SK-N-SH (cell line): ENCODE results near the gene ASXL3. TPM values are rescaled to one million over a fixed set of nuclear protein-coding genes. Genes with fewer than 3 reads are reported as not detected.
A peak's percentile ranks its signal among the peaks of the same experiment; 100 is the strongest.

ENCODE experiments used
- CTCF ChIA-PET: fragments of 300-600, 350-600 bp; formaldehyde crosslinking; extraction: SDS; loops from one replicate; lab custom pipeline; 2021; lab: Yijun Ruan, JAX
- POLR2A ChIA-PET: fragments of 350-600 bp; sonication (Branson Sonifier 250); formaldehyde crosslinking; extraction: SDS; loops from one replicate; lab custom pipeline; 2020; ENCODE audit warnings: antibody characterized with exemption, inconsistent platforms; lab: Yijun Ruan, JAX
- DNase-seq: peaks from one replicate; pipeline ENCODE4 v3.0.0; 2012
- H2AFZ ChIP-seq: fragments of 200-600 bp; sonication (generic); 2 replicates; pipeline ENCODE4 v1.8.1; 2016; ENCODE audit warnings: antibody characterized with exemption, mild to moderate bottlenecking, low read depth
- H3F3A ChIP-seq: fragments of 200-600 bp; sonication (generic); replicated peaks from 2 replicates; pipeline ENCODE3; 2016; ENCODE audit warnings: antibody characterized with exemption, mild to moderate bottlenecking; ENCODE audit not compliant: insufficient read depth
- H3K27ac ChIP-seq, 2 experiments: fragments of 200-500 bp in 1 of 2; fragments of 200-600 bp in 1 of 2; sonication (Bioruptor generic) in 1 of 2; sonication (generic), shearing (Covaris generic) in 1 of 2; 2 replicates each; pipeline versions ENCODE4 v1.5.1 to v1.6.1; 2014 to 2016; ENCODE audit warnings: low read depth in 2 of 2, inconsistent platforms in 1 of 2, low read length in 1 of 2, mild to moderate bottlenecking in 1 of 2, mixed read lengths in 1 of 2
- H3K27me3 ChIP-seq: fragments of 200-600 bp; sonication (generic), shearing (Covaris generic); 2 replicates; pipeline ENCODE4 v1.6.1; 2016; ENCODE audit warnings: mixed run types; ENCODE audit not compliant: insufficient read depth
- H3K36me3 ChIP-seq, 2 experiments: fragments of 200-500 bp in 1 of 2; fragments of 200-600 bp in 1 of 2; sonication (Bioruptor generic) in 1 of 2; sonication (generic) in 1 of 2; replicated peaks in 1 of 2; 2 replicates each; pipeline versions ENCODE3 to v1.5.1; 2014 to 2016; ENCODE audit warnings: low read length in 1 of 2, mild to moderate bottlenecking in 1 of 2; ENCODE audit not compliant: insufficient read depth in 2 of 2, control insufficient read depth in 1 of 2
- H3K4me1 ChIP-seq, 2 experiments: fragments of 200-500 bp in 1 of 2; fragments of 200-600 bp in 1 of 2; sonication (Bioruptor generic) in 1 of 2; sonication (generic), shearing (Covaris generic) in 1 of 2; 2 replicates each; pipeline versions ENCODE4 v1.5.1 to v1.6.1; 2014 to 2016; ENCODE audit warnings: low read depth in 1 of 2, low read length in 1 of 2, mixed run types in 1 of 2; ENCODE audit not compliant: insufficient read depth in 2 of 2, control insufficient read depth in 1 of 2
- H3K4me2 ChIP-seq: fragments of 200-600 bp; sonication (generic), shearing (Covaris generic); 2 replicates; pipeline ENCODE4 v1.6.1; 2017; ENCODE audit warnings: mixed run types
- H3K4me3 ChIP-seq, 2 experiments: fragments of 200-500 bp in 1 of 2; fragments of 200-600 bp in 1 of 2; sonication (Bioruptor generic) in 1 of 2; sonication (generic), shearing (Covaris generic) in 1 of 2; 2 replicates each; pipeline versions ENCODE4 v1.5.1 to v1.8.1; 2014 to 2016; ENCODE audit warnings: low read depth in 2 of 2, inconsistent platforms in 1 of 2, low read length in 1 of 2, mild to moderate bottlenecking in 1 of 2, mixed read lengths in 1 of 2, moderate library complexity in 1 of 2
- H3K79me2 ChIP-seq: fragments of 200-600 bp; sonication (generic); 2 replicates; pipeline ENCODE4 v1.8.1; 2017; ENCODE audit warnings: mild to moderate bottlenecking; ENCODE audit not compliant: insufficient read depth
- H3K9ac ChIP-seq: fragments of 200-600 bp; sonication (generic); 2 replicates; pipeline ENCODE4 v1.6.1; 2017; ENCODE audit warnings: mixed run types
- H3K9me2 ChIP-seq: fragments of 200-600 bp; sonication (generic); 2 replicates; pipeline ENCODE4 v1.6.1; 2017; ENCODE audit warnings: mixed run types
- H3K9me3 ChIP-seq: fragments of 200-600 bp; sonication (generic); 2 replicates; pipeline ENCODE4 v1.6.1; 2017; ENCODE audit warnings: mixed run types, mild to moderate bottlenecking, moderate library complexity
- H4K20me1 ChIP-seq: fragments of 200-600 bp; sonication (generic); 2 replicates; pipeline ENCODE4 v1.6.1; 2017; ENCODE audit warnings: mild to moderate bottlenecking, mixed run types; ENCODE audit not compliant: insufficient read depth
- EP300 ChIP-seq, 2 experiments: IDR thresholded peaks; 2 replicates each; pipeline versions ENCODE4 v1.4.0 to v1.6.1; 2012; ENCODE audit warnings: borderline replicate concordance in 1 of 2, low read depth in 1 of 2, low read length in 1 of 2
- MEF2A ChIP-seq: IDR thresholded peaks from 2 replicates; pipeline ENCODE4 v1.4.0; 2012; ENCODE audit warnings: low read depth, borderline replicate concordance
- POLR2AphosphoS5 ChIP-seq: IDR thresholded peaks from 2 replicates; pipeline ENCODE4 v1.6.1; 2012; ENCODE audit warnings: low read depth, low read length
- RXRA ChIP-seq: IDR thresholded peaks from 2 replicates; pipeline ENCODE4 v1.4.0; 2012; ENCODE audit warnings: low read depth, mild to moderate bottlenecking, borderline replicate concordance
- WGBS: methylation state at CpG from one replicate; pipeline ENCODE4 v1.1.6; 2017; ENCODE audit warnings: low lambda C conversion rate; 5-methylcytosine and 5-hydroxymethylcytosine counted together
- polyA plus RNA-seq, 3 experiments: library from polyadenylated mRNA; depleted of rRNA; stranded (reverse); fragments of >200 nt; gene quantifications; 2 replicates each; pipeline ENCODE4 v1.2.3, GENCODE V29; 2012
- TF ChIP-seq, protein P1 (sequence below): fragments of 200-600 bp; sonication (generic); IDR thresholded peaks from 2 replicates; pipeline ENCODE4 v1.6.1; 2017; ENCODE audit warnings: antibody characterized with exemption, mild to moderate bottlenecking, moderate library complexity
- TF ChIP-seq, protein P2 (sequence below): IDR thresholded peaks from 2 replicates; pipeline ENCODE4 v1.4.0; 2012; ENCODE audit warnings: low read depth, borderline replicate concordance

The ASXL3 gene
- polyA plus RNA-seq, 1 of the 3 experiments (the other 2 are of a cell fraction), result not detected

DNA sequence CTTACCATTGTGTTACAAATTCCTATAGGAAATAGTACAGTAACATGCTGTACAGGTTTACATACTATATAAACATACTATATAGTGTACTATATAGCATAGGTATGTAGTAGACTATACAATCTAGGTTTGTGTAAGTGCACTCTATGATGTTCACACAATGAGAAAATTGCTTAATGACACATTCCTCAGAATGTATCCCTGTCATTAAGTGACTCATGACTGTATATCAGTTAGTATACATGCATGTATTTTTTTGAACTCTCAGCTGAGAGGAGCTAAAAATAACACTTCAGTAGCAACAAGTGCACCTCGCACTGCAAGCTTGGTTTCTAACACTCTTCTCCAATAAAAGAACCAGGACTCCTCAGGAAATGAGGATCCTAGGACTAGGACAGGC is 19.5 kb upstream of the ASXL3 start:
- no peak overlapping the region for H2AFZ ChIP-seq
- no peaks in the 10 kb centered on the region for H3K79me2 ChIP-seq
- H3K27me3 ChIP-seq, result no peaks in the 10 kb centered on the region
- no peaks in the 10 kb centered on the region for H3K9me3 ChIP-seq
- H3K4me3 ChIP-seq, result no peak overlapping the region
- CTCF ChIA-PET, result interaction anchor here (1.4 kb wide), 1 partner anchor 15 kb away, joined by 4 read pairs; no protein-coding TSS in a partner anchor
- TF ChIP-seq MEF2A, result no peak
- TF ChIP-seq, protein P1, sequence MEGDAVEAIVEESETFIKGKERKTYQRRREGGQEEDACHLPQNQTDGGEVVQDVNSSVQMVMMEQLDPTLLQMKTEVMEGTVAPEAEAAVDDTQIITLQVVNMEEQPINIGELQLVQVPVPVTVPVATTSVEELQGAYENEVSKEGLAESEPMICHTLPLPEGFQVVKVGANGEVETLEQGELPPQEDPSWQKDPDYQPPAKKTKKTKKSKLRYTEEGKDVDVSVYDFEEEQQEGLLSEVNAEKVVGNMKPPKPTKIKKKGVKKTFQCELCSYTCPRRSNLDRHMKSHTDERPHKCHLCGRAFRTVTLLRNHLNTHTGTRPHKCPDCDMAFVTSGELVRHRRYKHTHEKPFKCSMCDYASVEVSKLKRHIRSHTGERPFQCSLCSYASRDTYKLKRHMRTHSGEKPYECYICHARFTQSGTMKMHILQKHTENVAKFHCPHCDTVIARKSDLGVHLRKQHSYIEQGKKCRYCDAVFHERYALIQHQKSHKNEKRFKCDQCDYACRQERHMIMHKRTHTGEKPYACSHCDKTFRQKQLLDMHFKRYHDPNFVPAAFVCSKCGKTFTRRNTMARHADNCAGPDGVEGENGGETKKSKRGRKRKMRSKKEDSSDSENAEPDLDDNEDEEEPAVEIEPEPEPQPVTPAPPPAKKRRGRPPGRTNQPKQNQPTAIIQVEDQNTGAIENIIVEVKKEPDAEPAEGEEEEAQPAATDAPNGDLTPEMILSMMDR, result no peak
- TF ChIP-seq POLR2AphosphoS5, result no peak
- TF ChIP-seq, all 33 proteins: peak for 0
- no peaks in the 10 kb centered on the region for H3F3A ChIP-seq
- WGBS, result 17% methylated on average over 1 of the region's 1 CpG
- H3K4me1 ChIP-seq, result peaks cover 0 to 2% of the 10 kb centered on the region in 2 experiments; a peak in 1 of 4 replicates
- no peaks in the 10 kb centered on the region for H4K20me1 ChIP-seq
- no peak overlapping the region for H3K27ac ChIP-seq
- H3K4me2 ChIP-seq, result no peak overlapping the region
- DNase-seq, result no peak
- POLR2A ChIA-PET, result no interaction called here
- H3K36me3 ChIP-seq, result no peaks in the 10 kb centered on the region
- H3K9me2 ChIP-seq, result no peaks in the 10 kb centered on the region
- H3K9ac ChIP-seq, result no peak overlapping the region

DNA sequence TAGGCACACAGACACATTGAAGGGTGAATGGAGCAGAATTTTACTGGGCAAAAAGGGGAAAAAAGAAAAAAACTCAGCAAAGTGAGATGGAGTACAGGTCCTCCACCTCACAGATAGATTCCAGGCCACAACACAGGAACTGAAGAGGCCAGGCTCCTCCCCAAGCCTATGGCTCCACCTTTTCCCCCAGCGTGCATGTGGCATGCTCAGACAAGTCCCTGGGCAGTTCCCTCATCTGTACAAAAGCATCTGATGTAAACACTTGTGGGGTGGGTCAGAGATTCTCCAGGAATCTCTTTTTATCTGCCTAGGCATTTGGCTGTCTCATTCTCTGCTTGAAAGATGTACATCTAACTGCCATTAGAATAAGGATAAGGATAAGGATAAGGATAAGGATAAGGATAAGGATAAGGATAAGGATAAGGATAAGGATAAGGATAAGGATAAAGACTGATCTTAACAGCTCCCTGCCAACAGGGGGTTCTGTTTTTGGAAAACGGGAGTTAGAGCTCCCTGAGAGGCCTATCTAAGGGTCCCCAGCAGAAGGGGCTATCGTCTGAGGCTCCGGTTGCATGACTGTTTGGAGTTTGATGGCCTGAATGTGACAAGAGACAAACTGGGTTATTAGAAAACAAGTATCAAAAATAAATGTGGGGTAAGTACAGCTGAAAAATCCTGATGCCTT is 17.2 kb upstream of the ASXL3 start:
- H3K9me2 ChIP-seq, result no peaks in the 10 kb centered on the region
- no peak overlapping the region for H3K9ac ChIP-seq
- H3K27ac ChIP-seq, result no peak overlapping the region
- DNase-seq, result peak; percentile 34
- H3F3A ChIP-seq, result no peaks in the 10 kb centered on the region
- no peak overlapping the region for H3K4me2 ChIP-seq
- H2AFZ ChIP-seq, result peak overlapping the region; percentile 58; the same call in 1 of the 2 replicates
- ChIA-PET CTCF (no interaction called here), POLR2A (no interaction called here)
- H4K20me1 ChIP-seq, result no peaks in the 10 kb centered on the region
- H3K27me3 ChIP-seq, result no peaks in the 10 kb centered on the region
- H3K9me3 ChIP-seq, result no peaks in the 10 kb centered on the region
- WGBS, result 47% methylated on average over 4 of the region's 4 CpGs
- peaks cover 0 to 2% of the 10 kb centered on the region in 2 experiments; a peak in 1 of 4 replicates for H3K4me1 ChIP-seq
- no peak overlapping the region for H3K4me3 ChIP-seq
- no peaks in the 10 kb centered on the region for H3K36me3 ChIP-seq
- no peak for TF ChIP-seq EP300 (IDR thresholded peaks at IDR 0.05; ENCODE audit: borderline replicate concordance in 1 of 2, low read depth in 1 of 2, low read length in 1 of 2)
- no peak for TF ChIP-seq RXRA
- TF ChIP-seq, protein P2, sequence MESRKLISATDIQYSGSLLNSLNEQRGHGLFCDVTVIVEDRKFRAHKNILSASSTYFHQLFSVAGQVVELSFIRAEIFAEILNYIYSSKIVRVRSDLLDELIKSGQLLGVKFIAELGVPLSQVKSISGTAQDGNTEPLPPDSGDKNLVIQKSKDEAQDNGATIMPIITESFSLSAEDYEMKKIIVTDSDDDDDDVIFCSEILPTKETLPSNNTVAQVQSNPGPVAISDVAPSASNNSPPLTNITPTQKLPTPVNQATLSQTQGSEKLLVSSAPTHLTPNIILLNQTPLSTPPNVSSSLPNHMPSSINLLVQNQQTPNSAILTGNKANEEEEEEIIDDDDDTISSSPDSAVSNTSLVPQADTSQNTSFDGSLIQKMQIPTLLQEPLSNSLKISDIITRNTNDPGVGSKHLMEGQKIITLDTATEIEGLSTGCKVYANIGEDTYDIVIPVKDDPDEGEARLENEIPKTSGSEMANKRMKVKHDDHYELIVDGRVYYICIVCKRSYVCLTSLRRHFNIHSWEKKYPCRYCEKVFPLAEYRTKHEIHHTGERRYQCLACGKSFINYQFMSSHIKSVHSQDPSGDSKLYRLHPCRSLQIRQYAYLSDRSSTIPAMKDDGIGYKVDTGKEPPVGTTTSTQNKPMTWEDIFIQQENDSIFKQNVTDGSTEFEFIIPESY, result no peak
- TF ChIP-seq POLR2AphosphoS5, result no peak
- TF ChIP-seq, all 33 proteins: peak for 0
- no peaks in the 10 kb centered on the region for H3K79me2 ChIP-seq
